ENCODE data around the gene GCFC2.
"Not testable (repeated sequence)": the region's sequence is repeated elsewhere in the genome, so short reads cannot be mapped to it uniquely, and the experiment has no call there.

GCFC2 gene

DNA sequence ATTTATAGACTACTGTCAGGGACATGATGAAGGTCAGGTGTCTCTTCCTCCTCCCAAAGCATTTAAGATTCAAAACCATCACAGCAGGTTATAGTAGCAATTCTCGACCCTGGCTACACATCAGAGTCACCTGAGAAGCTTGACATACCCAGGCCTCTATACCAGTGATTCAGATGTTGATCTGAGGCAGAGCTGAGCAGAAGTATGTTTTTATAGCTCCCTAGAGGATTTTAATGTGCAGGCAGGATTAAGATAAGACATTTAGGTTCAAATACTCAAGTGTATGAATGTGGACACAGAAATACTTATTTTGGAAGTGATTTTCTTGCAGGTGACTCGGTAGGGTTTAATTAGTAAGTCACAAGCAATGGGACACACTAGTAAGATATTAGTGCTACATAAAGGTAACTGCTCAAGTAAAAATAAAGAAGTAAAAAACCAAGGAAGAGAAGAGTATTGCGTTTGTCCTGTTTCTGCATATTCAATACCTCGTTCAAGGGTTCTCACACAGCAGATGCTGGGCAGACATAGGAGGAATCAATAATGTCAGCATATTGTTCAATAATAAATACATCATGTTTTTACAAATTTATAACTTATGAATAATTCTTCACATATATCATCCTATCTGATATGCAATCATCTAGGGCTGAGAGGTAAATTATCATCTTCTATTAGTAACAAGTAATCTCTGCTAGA is 7.0 kb downstream of the GCFC2 start:
- H3K27me3 ChIP-seq (ENCODE audit: low read depth, low read length) = no peaks in the 10 kb centered on the region
- no peak overlapping the region for H3K4me2 ChIP-seq (ENCODE audit: low read length)
- H3K4me3 ChIP-seq (ENCODE audit: low read length) = no peak overlapping the region
- no peak overlapping the region for H3K9ac ChIP-seq (ENCODE audit: low read length)
- no peaks in the 10 kb centered on the region for H4K20me1 ChIP-seq (ENCODE audit: insufficient read depth, low read length)
- no peak overlapping the region for H2AFZ ChIP-seq (ENCODE audit: low read depth, low read length)
- peaks cover 17% of the 10 kb centered on the region for H3K79me2 ChIP-seq (ENCODE audit: low read length)
- TF ChIP-seq EZH2phosphoT487 (IDR thresholded peaks at IDR 0.05; ENCODE audit: low read depth) = no peak
- TF ChIP-seq, protein P1, sequence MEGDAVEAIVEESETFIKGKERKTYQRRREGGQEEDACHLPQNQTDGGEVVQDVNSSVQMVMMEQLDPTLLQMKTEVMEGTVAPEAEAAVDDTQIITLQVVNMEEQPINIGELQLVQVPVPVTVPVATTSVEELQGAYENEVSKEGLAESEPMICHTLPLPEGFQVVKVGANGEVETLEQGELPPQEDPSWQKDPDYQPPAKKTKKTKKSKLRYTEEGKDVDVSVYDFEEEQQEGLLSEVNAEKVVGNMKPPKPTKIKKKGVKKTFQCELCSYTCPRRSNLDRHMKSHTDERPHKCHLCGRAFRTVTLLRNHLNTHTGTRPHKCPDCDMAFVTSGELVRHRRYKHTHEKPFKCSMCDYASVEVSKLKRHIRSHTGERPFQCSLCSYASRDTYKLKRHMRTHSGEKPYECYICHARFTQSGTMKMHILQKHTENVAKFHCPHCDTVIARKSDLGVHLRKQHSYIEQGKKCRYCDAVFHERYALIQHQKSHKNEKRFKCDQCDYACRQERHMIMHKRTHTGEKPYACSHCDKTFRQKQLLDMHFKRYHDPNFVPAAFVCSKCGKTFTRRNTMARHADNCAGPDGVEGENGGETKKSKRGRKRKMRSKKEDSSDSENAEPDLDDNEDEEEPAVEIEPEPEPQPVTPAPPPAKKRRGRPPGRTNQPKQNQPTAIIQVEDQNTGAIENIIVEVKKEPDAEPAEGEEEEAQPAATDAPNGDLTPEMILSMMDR (IDR thresholded peaks at IDR 0.05; ENCODE audit: low read depth, low read length) = no peak
- no peaks in the 10 kb centered on the region for H3K9me3 ChIP-seq (ENCODE audit: insufficient read depth, low read length)
- peaks cover 6% of the 10 kb centered on the region for H3K4me1 ChIP-seq (ENCODE audit: low read length)
- no peak overlapping the region for H3K27ac ChIP-seq (ENCODE audit: low read length)
- peaks cover 52% of the 10 kb centered on the region for H3K36me3 ChIP-seq (replicated peaks; ENCODE audit: low read depth, low read length)

DNA sequence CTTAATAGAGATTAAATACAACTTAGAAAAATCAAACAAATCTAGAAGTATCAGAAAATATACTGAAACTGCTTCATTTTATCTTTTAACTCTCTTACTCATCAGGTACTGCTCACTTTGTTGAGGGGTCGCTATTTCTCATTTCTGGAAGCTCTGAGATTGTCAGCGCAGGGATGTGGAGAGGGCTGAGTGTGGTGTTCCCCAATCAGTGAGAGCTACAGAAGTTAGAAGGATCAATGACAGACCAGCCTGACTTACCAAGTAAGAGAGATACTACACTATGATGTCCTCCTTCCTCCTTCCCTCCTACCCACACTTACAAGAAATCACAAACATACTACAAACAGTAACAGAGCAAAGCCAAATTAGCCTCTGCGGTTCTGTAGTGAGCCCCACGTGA is 8.1 kb downstream of the GCFC2 start:
- TF ChIP-seq, protein P1 (IDR thresholded peaks at IDR 0.05; ENCODE audit: low read depth, low read length) = no peak
- TF ChIP-seq EZH2phosphoT487 (IDR thresholded peaks at IDR 0.05; ENCODE audit: low read depth) = no peak
- Histone ChIP-seq H3K9ac (ENCODE audit: low read length) (no peak overlapping the region), H4K20me1 (ENCODE audit: insufficient read depth, low read length) (no peaks in the 10 kb centered on the region), H3K79me2 (ENCODE audit: low read length) (peaks cover 6% of the 10 kb centered on the region; the same call in 1 of the 2 replicates), H3K36me3 (replicated peaks; ENCODE audit: low read depth, low read length) (peaks cover 61% of the 10 kb centered on the region), H3K4me2 (ENCODE audit: low read length) (no peak overlapping the region), H3K27me3 (ENCODE audit: low read depth, low read length) (no peaks in the 10 kb centered on the region), H3K4me3 (ENCODE audit: low read length) (no peak overlapping the region), H3K27ac (ENCODE audit: low read length) (no peak overlapping the region), H3K9me3 (ENCODE audit: insufficient read depth, low read length) (no peaks in the 10 kb centered on the region), H2AFZ (ENCODE audit: low read depth, low read length) (no peak overlapping the region), H3K4me1 (ENCODE audit: low read length) (peaks cover 4% of the 10 kb centered on the region)

DNA sequence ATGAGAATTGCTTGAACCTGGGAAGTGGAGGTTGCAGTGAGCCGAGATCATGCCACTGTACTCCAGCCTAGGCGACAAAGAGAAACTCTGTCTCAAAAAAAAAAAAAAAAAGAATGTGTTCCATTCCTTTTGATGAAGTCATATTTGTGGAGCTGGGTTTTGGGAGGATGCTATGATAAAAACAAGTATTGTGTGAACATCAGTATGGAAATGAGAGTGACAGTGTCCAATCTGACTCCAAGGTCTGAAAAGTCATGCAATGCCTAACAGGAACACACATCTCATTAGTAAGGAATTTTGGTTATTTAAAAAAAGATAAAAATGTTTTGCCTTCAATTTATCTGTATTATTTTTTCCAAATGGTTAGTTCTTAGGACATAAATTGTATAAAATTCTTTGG is 11.8 kb downstream of the GCFC2 start:
- H3K4me2 ChIP-seq (ENCODE audit: low read length) = no peak overlapping the region
- H3K27me3 ChIP-seq (ENCODE audit: low read depth, low read length) = no peaks in the 10 kb centered on the region
- H3K4me3 ChIP-seq (ENCODE audit: low read length) = no peak overlapping the region
- H3K79me2 ChIP-seq (ENCODE audit: low read length) = no peaks in the 10 kb centered on the region
- H4K20me1 ChIP-seq (ENCODE audit: insufficient read depth, low read length) = no peaks in the 10 kb centered on the region
- H3K4me1 ChIP-seq (ENCODE audit: low read length) = no peaks in the 10 kb centered on the region
- H3K9ac ChIP-seq (ENCODE audit: low read length) = no peak overlapping the region
- TF ChIP-seq, protein P1 (IDR thresholded peaks at IDR 0.05; ENCODE audit: low read depth, low read length) = no peak
- no peak for TF ChIP-seq EZH2phosphoT487 (IDR thresholded peaks at IDR 0.05; ENCODE audit: low read depth)
- H3K36me3 ChIP-seq (replicated peaks; ENCODE audit: low read depth, low read length) = peaks cover 59% of the 10 kb centered on the region
- no peaks in the 10 kb centered on the region for H3K9me3 ChIP-seq (ENCODE audit: insufficient read depth, low read length)
- H2AFZ ChIP-seq (ENCODE audit: low read depth, low read length) = no peak overlapping the region
- no peak overlapping the region for H3K27ac ChIP-seq (ENCODE audit: low read length)

DNA sequence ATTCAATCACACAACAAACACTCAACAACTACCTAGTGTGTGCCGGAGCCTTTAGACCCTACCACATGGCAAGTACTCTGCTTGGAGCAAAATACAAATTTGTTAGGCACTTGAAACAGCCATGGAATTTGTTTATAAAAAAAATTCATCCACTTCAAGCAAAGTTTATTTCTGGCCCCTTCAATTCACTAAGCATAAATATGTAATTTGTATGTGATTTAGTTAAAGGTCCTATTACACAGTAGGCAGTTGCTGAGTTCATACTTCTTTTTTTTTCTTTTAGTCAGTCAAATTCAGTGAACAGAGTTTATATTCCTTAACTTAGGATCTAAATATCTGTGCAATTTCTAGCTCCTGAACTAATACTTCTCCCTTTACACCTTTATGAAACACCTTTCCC is 22.5 kb downstream of the GCFC2 start:
- Histone ChIP-seq H3K27ac (ENCODE audit: low read length) (no peak overlapping the region), H3K9me3 (ENCODE audit: insufficient read depth, low read length) (no peaks in the 10 kb centered on the region)

DNA sequence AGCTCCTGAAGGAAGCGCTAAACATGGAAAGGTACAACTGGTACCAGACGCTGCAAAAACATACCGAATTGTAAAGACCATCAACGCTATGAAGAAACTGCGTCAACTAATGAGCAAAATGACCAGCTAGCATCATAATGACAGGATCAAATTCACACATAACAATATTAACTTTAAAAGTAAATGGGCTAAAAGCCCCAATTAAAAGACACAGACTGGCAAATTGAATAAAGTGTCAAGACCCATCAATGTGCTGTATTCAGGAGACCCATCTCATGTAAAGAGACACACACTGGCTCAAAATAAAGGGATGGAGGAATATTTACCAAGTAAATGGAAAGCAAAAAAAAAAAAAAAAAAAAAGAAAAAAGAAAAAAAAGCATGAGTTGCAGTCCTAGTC is 27.3 kb downstream of the GCFC2 start:
- H3K27me3 ChIP-seq (ENCODE audit: low read depth, low read length); H3K4me3 ChIP-seq (ENCODE audit: low read length); H3K9me3 ChIP-seq (ENCODE audit: insufficient read depth, low read length); H3K27ac ChIP-seq (ENCODE audit: low read length); H4K20me1 ChIP-seq (ENCODE audit: insufficient read depth, low read length); H3K9ac ChIP-seq (ENCODE audit: low read length); H3K4me2 ChIP-seq (ENCODE audit: low read length); H3K79me2 ChIP-seq (ENCODE audit: low read length); H2AFZ ChIP-seq (ENCODE audit: low read depth, low read length): not testable (repeated sequence)
- Histone ChIP-seq H3K36me3 (replicated peaks; ENCODE audit: low read depth, low read length) (peaks cover 31% of the 10 kb centered on the region), H3K4me1 (ENCODE audit: low read length) (peaks cover 12% of the 10 kb centered on the region)

More for the DNA sequence above, 22.5 kb downstream of the GCFC2 start:
- Histone ChIP-seq H3K4me3 (ENCODE audit: low read length) (no peak overlapping the region), H3K9ac (ENCODE audit: low read length) (no peak overlapping the region), H4K20me1 (ENCODE audit: insufficient read depth, low read length) (no peaks in the 10 kb centered on the region), H2AFZ (ENCODE audit: low read depth, low read length) (no peak overlapping the region), H3K4me1 (ENCODE audit: low read length) (no peaks in the 10 kb centered on the region), H3K36me3 (replicated peaks; ENCODE audit: low read depth, low read length) (peaks cover 39% of the 10 kb centered on the region), H3K79me2 (ENCODE audit: low read length) (no peaks in the 10 kb centered on the region), H3K27me3 (ENCODE audit: low read depth, low read length) (no peaks in the 10 kb centered on the region), H3K4me2 (ENCODE audit: low read length) (no peak overlapping the region)
- TF ChIP-seq, protein P1 (IDR thresholded peaks at IDR 0.05; ENCODE audit: low read depth, low read length) = no peak
- no peak for TF ChIP-seq EZH2phosphoT487 (IDR thresholded peaks at IDR 0.05; ENCODE audit: low read depth)

Data from OCI-LY3 (cell line).